ENCODE measurements around the gene ZNF598.
A peak's percentile ranks its signal among the peaks of the same experiment; 100 is the strongest.
"Not testable (repeated sequence)": the region's sequence is repeated elsewhere in the genome, so short reads cannot be mapped to it uniquely, and the experiment has no call there.

The ZNF598 gene

DNA sequence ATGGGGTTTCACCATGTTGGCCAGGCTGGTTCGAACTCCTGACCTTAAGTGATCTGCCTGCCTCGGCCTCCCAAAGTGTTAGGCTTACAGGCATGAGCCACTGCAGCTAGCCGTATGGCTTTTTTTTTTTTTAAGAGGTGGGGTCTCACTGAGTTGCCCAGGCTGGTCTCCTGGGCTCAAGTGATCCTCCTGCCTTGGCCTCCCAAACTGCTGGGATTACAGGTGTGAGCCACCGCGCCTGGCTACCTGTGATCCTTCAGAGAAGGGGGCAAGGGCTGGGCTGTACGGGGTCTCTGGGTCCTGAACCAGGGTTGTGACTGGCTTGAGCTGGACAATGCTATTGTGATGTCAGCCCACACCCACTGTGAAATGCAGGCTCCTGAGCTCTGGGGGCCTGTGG is 43.2 kb downstream of the ZNF598 start, which contains the start of gene RNF151:
Gene RNF151 (plus strand): TSS at position 397 of the 400 bp plus-strand sequence. CDS start 26 bp downstream, outside the sequence.
- no peak within 1 kb of the TSS for H3K27ac ChIP-seq (ENCODE audit: low read depth, low read length)
- no peaks in the 10 kb centered on the region for H3K27me3 ChIP-seq (ENCODE audit: control insufficient read depth, insufficient read depth, low read length)
- peak within 1 kb of the TSS; percentile 84 for H3K4me3 ChIP-seq (ENCODE audit: low read depth, low read length)
- H3K9me3 ChIP-seq (ENCODE audit: control insufficient read depth, insufficient read depth, low read length) = no peaks in the 10 kb centered on the region
- peaks cover 10% of the 10 kb centered on the region for H3K4me1 ChIP-seq (ENCODE audit: control insufficient read depth, insufficient read depth, low read length)
- 0 out of 2 replicates have a peak within 1 kb of the TSS, but pooled peaks have one; percentile 95 for H3K9ac ChIP-seq (ENCODE audit: low read depth, low read length)
- peaks cover 28% of the 10 kb centered on the region for H3K36me3 ChIP-seq (ENCODE audit: control insufficient read depth, insufficient read depth, low read length)

DNA sequence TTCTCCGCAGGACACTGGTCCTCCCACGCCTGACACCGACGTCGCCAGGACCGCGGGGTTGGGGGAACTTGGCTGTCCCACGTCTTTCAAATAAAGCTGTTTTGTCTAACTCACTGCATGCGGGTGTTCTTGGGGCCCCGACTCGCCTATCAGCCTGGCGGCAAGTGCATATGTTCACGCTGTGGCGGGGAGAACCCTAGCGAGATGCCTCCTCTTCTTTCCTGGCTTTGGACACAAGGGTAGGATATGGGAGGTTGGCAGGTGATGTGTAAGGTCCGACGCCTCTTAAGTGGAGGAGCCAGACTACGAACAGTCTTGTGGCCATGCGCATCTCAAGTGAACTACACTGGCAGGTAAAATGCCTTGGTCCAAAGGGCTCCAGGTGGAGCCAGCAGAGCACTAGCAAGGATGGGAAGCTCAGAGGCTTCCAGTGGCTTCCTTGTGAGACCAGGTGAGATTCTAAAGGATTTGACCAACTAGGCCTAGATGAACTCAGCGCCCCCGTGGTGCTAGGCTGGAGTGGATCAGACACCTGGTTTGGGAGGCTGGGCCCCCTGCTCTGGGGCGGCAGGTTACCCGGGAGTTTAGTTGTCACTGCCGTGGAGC is 44.1 kb downstream of the ZNF598 start:
- Histone ChIP-seq H3K36me3 (ENCODE audit: control insufficient read depth, insufficient read depth, low read length) (peaks cover 32% of the 10 kb centered on the region), H3K4me1 (ENCODE audit: control insufficient read depth, insufficient read depth, low read length) (peaks cover 13% of the 10 kb centered on the region), H3K27ac (ENCODE audit: low read depth, low read length) (peak overlapping the region; percentile 97)

GRCh38 chr16:1964506-1965395 is 44.9 kb downstream of the ZNF598 start, which contains the start of gene RPS2:
TSS of gene RPS2 (minus strand) at chr16:1964826. CDS start at chr16:1964625, 201 bp downstream.
- peak within 1 kb of the TSS; percentile 84 for H3K4me3 ChIP-seq (ENCODE audit: low read depth, low read length)
- H3K4me1 ChIP-seq (ENCODE audit: control insufficient read depth, insufficient read depth, low read length) = peaks cover 13% of the 10 kb centered on the region
- peaks cover 32% of the 10 kb centered on the region for H3K36me3 ChIP-seq (ENCODE audit: control insufficient read depth, insufficient read depth, low read length)

More for the DNA sequence above, 44.1 kb downstream of the ZNF598 start:
- H3K9ac ChIP-seq (ENCODE audit: low read depth, low read length) = peak overlapping the region; percentile 95
- H3K4me3 ChIP-seq (ENCODE audit: low read depth, low read length) = peak overlapping the region; percentile 84
- no peaks in the 10 kb centered on the region for H3K27me3 ChIP-seq (ENCODE audit: control insufficient read depth, insufficient read depth, low read length)
- H3K9me3 ChIP-seq (ENCODE audit: control insufficient read depth, insufficient read depth, low read length) = no peaks in the 10 kb centered on the region

GRCh38 chr16:1963806-1964505 is 45.7 kb downstream of the ZNF598 start:
- Histone ChIP-seq H3K9me3 (ENCODE audit: control insufficient read depth, insufficient read depth, low read length) (no peaks in the 10 kb centered on the region), H3K4me3 (ENCODE audit: low read depth, low read length) (peak overlapping the region; percentile 84), H3K9ac (ENCODE audit: low read depth, low read length) (peak overlapping the region; percentile 99), H3K27me3 (ENCODE audit: control insufficient read depth, insufficient read depth, low read length) (no peaks in the 10 kb centered on the region), H3K36me3 (ENCODE audit: control insufficient read depth, insufficient read depth, low read length) (peaks cover 32% of the 10 kb centered on the region), H3K4me1 (ENCODE audit: control insufficient read depth, insufficient read depth, low read length) (peaks cover 14% of the 10 kb centered on the region), H3K27ac (ENCODE audit: low read depth, low read length) (peak overlapping the region; percentile 97)

More at GRCh38 chr16:1964506-1965395, 44.9 kb downstream of the ZNF598 start, which contains the start of gene RPS2:
- H3K9me3 ChIP-seq (ENCODE audit: control insufficient read depth, insufficient read depth, low read length) = no peaks in the 10 kb centered on the region
- H3K9ac ChIP-seq (ENCODE audit: low read depth, low read length) = peak within 1 kb of the TSS; percentile 99
- peak within 1 kb of the TSS; percentile 97 for H3K27ac ChIP-seq (ENCODE audit: low read depth, low read length)
- no peaks in the 10 kb centered on the region for H3K27me3 ChIP-seq (ENCODE audit: control insufficient read depth, insufficient read depth, low read length)

- Histone ChIP-seq H3K4me3 (ENCODE audit: low read depth, low read length) (peak overlapping the region; percentile 84), H3K36me3 (ENCODE audit: control insufficient read depth, insufficient read depth, low read length) (peaks cover 32% of the 10 kb centered on the region), H3K9ac (ENCODE audit: low read depth, low read length) (peak overlapping the region; percentile 99), H3K4me1 (ENCODE audit: control insufficient read depth, insufficient read depth, low read length) (peaks cover 18% of the 10 kb centered on the region), H3K27ac (ENCODE audit: low read depth, low read length) (peak overlapping the region; percentile 97)
- not testable (repeated sequence) for H3K9me3 ChIP-seq (ENCODE audit: control insufficient read depth, insufficient read depth, low read length); H3K27me3 ChIP-seq (ENCODE audit: control insufficient read depth, insufficient read depth, low read length)
These were observed 47.2 kb downstream of the ZNF598 start for GRCh38 chr16:1962161-1963153.

GRCh38 chr16:1961651-1962067 is 48.0 kb downstream of the ZNF598 start:
- H3K4me1 ChIP-seq (ENCODE audit: control insufficient read depth, insufficient read depth, low read length) = peaks cover 18% of the 10 kb centered on the region
- H3K27ac ChIP-seq (ENCODE audit: low read depth, low read length) = peak overlapping the region; percentile 97
- no peaks in the 10 kb centered on the region for H3K27me3 ChIP-seq (ENCODE audit: control insufficient read depth, insufficient read depth, low read length)
- peak overlapping the region; percentile 33 for H3K4me3 ChIP-seq (ENCODE audit: low read depth, low read length)
- H3K36me3 ChIP-seq (ENCODE audit: control insufficient read depth, insufficient read depth, low read length) = peaks cover 32% of the 10 kb centered on the region
- H3K9me3 ChIP-seq (ENCODE audit: control insufficient read depth, insufficient read depth, low read length) = no peaks in the 10 kb centered on the region
- H3K9ac ChIP-seq (ENCODE audit: low read depth, low read length) = no peak overlapping the region

DNA sequence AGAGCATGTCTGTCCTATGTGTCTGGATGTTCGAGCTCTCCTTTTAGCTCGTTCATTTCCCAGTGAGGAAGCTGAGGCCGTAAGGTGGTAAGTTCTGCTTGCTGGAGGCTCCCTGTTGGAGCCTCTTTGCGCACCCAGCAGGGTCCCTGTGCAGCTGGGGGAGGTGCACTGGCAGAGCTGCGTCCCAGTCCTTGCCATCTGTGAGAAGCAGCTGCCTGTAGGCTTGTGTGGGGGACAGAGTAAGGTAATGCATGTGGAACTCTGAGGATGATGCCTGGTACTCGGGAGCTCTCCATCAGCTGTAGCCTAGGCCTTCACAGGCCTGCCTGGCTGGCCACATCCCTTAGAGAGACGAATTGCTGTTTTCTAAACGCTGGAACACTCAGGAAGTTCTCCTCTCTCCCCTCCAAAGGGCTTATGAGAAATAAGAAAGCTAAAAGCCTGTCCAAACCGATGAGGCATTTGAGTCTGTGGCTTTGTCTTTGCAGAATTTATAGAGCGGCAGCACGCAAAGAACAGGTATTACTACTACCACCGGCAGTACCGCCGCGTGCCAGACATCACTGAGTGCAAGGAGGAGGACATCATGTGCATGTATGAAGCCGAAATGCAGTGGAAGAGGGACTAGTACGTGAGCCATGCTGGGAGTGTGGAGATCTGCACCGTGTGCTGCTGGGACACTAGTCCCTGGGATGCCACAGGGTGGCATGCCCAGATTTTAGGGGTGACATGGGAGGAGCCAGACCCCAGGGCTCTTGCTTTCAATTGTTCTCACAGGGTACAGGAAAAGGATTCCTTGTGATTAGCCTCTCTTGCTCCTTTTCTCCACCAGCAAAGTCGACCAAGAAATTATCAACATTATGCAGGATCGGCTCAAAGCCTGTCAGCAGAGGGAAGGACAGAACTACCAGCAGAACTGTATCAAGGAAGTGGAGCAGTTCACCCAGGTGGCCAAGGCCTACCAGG is 48.7 kb downstream of the ZNF598 start:
- H3K9ac ChIP-seq (ENCODE audit: low read depth, low read length) = peak overlapping the region; percentile 89
- H3K36me3 ChIP-seq (ENCODE audit: control insufficient read depth, insufficient read depth, low read length) = peaks cover 32% of the 10 kb centered on the region
- H3K9me3 ChIP-seq (ENCODE audit: control insufficient read depth, insufficient read depth, low read length) = no peaks in the 10 kb centered on the region
- H3K27me3 ChIP-seq (ENCODE audit: control insufficient read depth, insufficient read depth, low read length) = no peaks in the 10 kb centered on the region
- peak overlapping the region; percentile 97 for H3K27ac ChIP-seq (ENCODE audit: low read depth, low read length)
- peaks cover 18% of the 10 kb centered on the region for H3K4me1 ChIP-seq (ENCODE audit: control insufficient read depth, insufficient read depth, low read length)
- H3K4me3 ChIP-seq (ENCODE audit: low read depth, low read length) = peak overlapping the region; percentile 87

- Histone ChIP-seq H3K4me1 (ENCODE audit: control insufficient read depth, insufficient read depth, low read length) (peaks cover 18% of the 10 kb centered on the region), H3K9ac (ENCODE audit: low read depth, low read length) (peak within 1 kb of the TSS; percentile 89), H3K27ac (ENCODE audit: low read depth, low read length) (peak within 1 kb of the TSS; percentile 97)
These were observed 50.2 kb downstream of the ZNF598 start, which contains the start of gene NDUFB10 for GRCh38 chr16:1959269-1960039. TSS of gene NDUFB10 (plus strand) at chr16:1959538. CDS start at chr16:1959625, 87 bp downstream.

More at GRCh38 chr16:1959269-1960039, 50.2 kb downstream of the ZNF598 start, which contains the start of gene NDUFB10:
- Histone ChIP-seq H3K9me3 (ENCODE audit: control insufficient read depth, insufficient read depth, low read length) (no peaks in the 10 kb centered on the region), H3K27me3 (ENCODE audit: control insufficient read depth, insufficient read depth, low read length) (no peaks in the 10 kb centered on the region), H3K36me3 (ENCODE audit: control insufficient read depth, insufficient read depth, low read length) (peaks cover 32% of the 10 kb centered on the region), H3K4me3 (ENCODE audit: low read depth, low read length) (peak within 1 kb of the TSS; percentile 87)
